Measurements from ENCODE around the gene WDCP.

DNA sequence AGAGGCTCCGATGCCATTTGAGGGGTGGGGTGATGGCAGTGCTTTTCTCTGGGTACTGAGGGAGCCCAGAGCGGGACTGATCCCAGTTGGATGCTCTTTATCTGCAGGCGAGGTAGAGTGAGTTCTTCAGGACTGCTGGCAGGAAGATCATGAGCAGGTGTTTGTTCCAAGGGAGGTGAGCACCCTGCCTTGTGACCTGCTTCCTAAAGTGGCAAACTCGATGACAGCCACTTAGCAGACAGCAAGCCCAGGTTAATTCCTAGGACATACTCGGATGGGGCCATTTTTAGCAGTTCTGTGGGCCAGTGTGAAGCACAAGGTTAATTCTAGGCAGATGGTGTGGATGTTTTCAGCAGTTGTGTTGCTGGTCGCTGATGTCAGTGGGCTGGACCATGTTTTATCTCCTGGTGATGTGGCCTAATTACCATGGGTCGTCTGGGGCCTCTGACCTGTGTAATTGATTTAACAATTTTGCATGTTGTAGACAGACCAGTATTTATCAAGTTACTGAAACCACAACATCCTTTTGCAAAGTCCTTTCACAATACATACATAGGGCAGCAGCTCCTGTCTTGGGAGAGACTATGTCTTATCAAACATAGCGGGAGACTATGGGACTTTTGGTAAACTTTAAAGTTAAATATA, 7.3 kb upstream of the WDCP start:
- TF ChIP-seq TEAD4 (IDR thresholded peaks at IDR 0.05) (no peak), YY1 (IDR thresholded peaks at IDR 0.05; ENCODE audit: low read depth) (no peak), CREB1 (IDR thresholded peaks at IDR 0.05; ENCODE audit: low read depth) (no peak), EP300 (IDR thresholded peaks at IDR 0.05; ENCODE audit: borderline replicate concordance) (no peak), RAD21 (IDR thresholded peaks at IDR 0.05; ENCODE audit: low read depth) (no peak), TAF1 (IDR thresholded peaks at IDR 0.05; ENCODE audit: low read depth) (no peak), EGR1 (IDR thresholded peaks at IDR 0.05) (no peak)
- TF ChIP-seq, protein P1, sequence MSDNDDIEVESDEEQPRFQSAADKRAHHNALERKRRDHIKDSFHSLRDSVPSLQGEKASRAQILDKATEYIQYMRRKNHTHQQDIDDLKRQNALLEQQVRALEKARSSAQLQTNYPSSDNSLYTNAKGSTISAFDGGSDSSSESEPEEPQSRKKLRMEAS (IDR thresholded peaks at IDR 0.05) = no peak
- TF ChIP-seq, protein P2, sequence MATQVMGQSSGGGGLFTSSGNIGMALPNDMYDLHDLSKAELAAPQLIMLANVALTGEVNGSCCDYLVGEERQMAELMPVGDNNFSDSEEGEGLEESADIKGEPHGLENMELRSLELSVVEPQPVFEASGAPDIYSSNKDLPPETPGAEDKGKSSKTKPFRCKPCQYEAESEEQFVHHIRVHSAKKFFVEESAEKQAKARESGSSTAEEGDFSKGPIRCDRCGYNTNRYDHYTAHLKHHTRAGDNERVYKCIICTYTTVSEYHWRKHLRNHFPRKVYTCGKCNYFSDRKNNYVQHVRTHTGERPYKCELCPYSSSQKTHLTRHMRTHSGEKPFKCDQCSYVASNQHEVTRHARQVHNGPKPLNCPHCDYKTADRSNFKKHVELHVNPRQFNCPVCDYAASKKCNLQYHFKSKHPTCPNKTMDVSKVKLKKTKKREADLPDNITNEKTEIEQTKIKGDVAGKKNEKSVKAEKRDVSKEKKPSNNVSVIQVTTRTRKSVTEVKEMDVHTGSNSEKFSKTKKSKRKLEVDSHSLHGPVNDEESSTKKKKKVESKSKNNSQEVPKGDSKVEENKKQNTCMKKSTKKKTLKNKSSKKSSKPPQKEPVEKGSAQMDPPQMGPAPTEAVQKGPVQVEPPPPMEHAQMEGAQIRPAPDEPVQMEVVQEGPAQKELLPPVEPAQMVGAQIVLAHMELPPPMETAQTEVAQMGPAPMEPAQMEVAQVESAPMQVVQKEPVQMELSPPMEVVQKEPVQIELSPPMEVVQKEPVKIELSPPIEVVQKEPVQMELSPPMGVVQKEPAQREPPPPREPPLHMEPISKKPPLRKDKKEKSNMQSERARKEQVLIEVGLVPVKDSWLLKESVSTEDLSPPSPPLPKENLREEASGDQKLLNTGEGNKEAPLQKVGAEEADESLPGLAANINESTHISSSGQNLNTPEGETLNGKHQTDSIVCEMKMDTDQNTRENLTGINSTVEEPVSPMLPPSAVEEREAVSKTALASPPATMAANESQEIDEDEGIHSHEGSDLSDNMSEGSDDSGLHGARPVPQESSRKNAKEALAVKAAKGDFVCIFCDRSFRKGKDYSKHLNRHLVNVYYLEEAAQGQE (IDR thresholded peaks at IDR 0.05; ENCODE audit: low read depth) = no peak

Measured in Ishikawa (cell line).